Gastrocnemius medialis (tissue), 4 donors: Measurements from ENCODE around the gene ZFAND2B. TPM values are rescaled to one million over a fixed set of nuclear protein-coding genes. Genes with fewer than 3 reads are reported as not detected.
A peak's percentile ranks its signal among the peaks of the same experiment; 100 is the strongest.

Experiments used
- ATAC-seq, 2 donors: fragments of 150-250 bp; one replicate each; pipeline ENCODE4 v1.9.1; 2016
- DNase-seq, 2 donors: peaks; one replicate each; pipeline ENCODE4 v3.0.0-alpha.2; 2019
- H3K27ac ChIP-seq, 4 donors: fragments of 200-600 bp; sonication (generic); 1 replicate in 1 of 4; 2 replicates in 3 of 4; pipeline ENCODE4 v1.5.1; 2016 to 2018; ENCODE audit warnings: mild to moderate bottlenecking in 2 of 4, moderate library complexity in 1 of 4
- H3K27me3 ChIP-seq, 3 donors: fragments of 200-600 bp; sonication (generic) in 2 of 3; 1 replicate in 1 of 3; 2 replicates in 2 of 3; pipeline versions ENCODE4 v1.5.1 to v1.6.0; 2016 to 2019; ENCODE audit warnings: mild to moderate bottlenecking in 1 of 3, moderate library complexity in 1 of 3
- H3K36me3 ChIP-seq, 2 donors: fragments of 200-600 bp; sonication (generic) in 1 of 2; one replicate each; pipeline ENCODE4 v1.5.1; 2017 to 2018
- H3K4me1 ChIP-seq, 2 donors: fragments of 200-600 bp; sonication (generic) in 1 of 2; one replicate each; pipeline ENCODE4 v1.5.1; 2016 to 2017; ENCODE audit warnings: mild to moderate bottlenecking in 2 of 2
- H3K4me3 ChIP-seq, 4 donors: fragments of 200-600 bp; sonication (generic) in 3 of 4; 1 replicate in 1 of 4; 2 replicates in 3 of 4; pipeline ENCODE4 v1.5.1; 2016 to 2019; ENCODE audit warnings: mild to moderate bottlenecking in 2 of 4
- H3K9me3 ChIP-seq, 3 donors: fragments of 200-600 bp; sonication (generic) in 2 of 3; 1 replicate in 1 of 3; 2 replicates in 2 of 3; pipeline ENCODE4 v1.5.1; 2016 to 2019
- POLR2A ChIP-seq, 2 donors: fragments of 450-650 bp; IDR thresholded peaks; one replicate each; pipeline ENCODE4 v1.6.1; 2017; ENCODE audit warnings: antibody characterized with exemption in 2 of 2, mild to moderate bottlenecking in 2 of 2, moderate library complexity in 2 of 2
- in situ Hi-C, 4 donors: fragments of 200-750 bp; cut with MboI; loops; one replicate each; pipeline versions ENCODE4 v1.15.0 to v1.8.0; 2017; ENCODE audit warnings: low sequenced_read_pairs in 4 of 4
- intact Hi-C: fragments of 100-400 bp; cut with DNase I; formaldehyde crosslinking; loops from one replicate; pipeline ENCODE4 v1.15.1; 2023; ENCODE audit warnings: low total_unique reads
- total RNA-seq, 4 donors: library from RNA; depleted of rRNA; stranded (reverse); fragments of >200 nt; gene quantifications; one replicate each; pipeline versions ENCODE4 v1.1.0 to v1.2.3, GENCODE V29; 2016
- TF ChIP-seq, protein P1 (sequence below), 5 experiments: fragments of 450-650 bp in 3 of 5; fragments of 200-600 bp in 2 of 5; sonication (generic) in 2 of 5; IDR thresholded peaks in 4 of 5; conservative IDR thresholded peaks in 1 of 5; 1 replicate in 4 of 5; 2 replicates in 1 of 5; pipeline ENCODE4 v1.5.1; 2016 to 2019; ENCODE audit warnings: antibody characterized with exemption in 5 of 5, mild to moderate bottlenecking in 3 of 5, moderate library complexity in 3 of 5

The ZFAND2B gene
- total RNA-seq, 4 donors from 2014 or later: 33.2 to 60.8 (median 41.2) TPM

DNA sequence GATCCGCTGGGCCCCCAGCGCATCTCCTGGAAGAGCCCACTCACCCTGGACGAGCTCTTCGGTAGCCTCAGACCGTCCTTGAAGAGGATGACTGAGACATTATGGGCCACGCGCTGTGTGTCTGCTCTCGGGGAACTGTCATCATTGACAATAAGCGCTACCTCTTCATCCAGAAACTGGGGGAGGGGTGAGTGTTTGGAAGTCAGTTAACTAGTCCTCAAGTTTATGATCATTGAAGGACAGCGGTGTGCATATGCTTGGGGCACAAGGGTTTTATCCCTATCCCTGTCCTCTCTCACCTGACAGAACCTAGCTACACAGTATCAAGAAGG, 39.3 kb downstream of the ZFAND2B start:
- TF ChIP-seq, protein P1, sequence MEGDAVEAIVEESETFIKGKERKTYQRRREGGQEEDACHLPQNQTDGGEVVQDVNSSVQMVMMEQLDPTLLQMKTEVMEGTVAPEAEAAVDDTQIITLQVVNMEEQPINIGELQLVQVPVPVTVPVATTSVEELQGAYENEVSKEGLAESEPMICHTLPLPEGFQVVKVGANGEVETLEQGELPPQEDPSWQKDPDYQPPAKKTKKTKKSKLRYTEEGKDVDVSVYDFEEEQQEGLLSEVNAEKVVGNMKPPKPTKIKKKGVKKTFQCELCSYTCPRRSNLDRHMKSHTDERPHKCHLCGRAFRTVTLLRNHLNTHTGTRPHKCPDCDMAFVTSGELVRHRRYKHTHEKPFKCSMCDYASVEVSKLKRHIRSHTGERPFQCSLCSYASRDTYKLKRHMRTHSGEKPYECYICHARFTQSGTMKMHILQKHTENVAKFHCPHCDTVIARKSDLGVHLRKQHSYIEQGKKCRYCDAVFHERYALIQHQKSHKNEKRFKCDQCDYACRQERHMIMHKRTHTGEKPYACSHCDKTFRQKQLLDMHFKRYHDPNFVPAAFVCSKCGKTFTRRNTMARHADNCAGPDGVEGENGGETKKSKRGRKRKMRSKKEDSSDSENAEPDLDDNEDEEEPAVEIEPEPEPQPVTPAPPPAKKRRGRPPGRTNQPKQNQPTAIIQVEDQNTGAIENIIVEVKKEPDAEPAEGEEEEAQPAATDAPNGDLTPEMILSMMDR (IDR thresholded peaks at IDR 0.05 in 4 of 5, conservative IDR thresholded peaks at IDR 0.05 in 1 of 5): no peak
- no peak for TF ChIP-seq POLR2A (IDR thresholded peaks at IDR 0.05)
- H3K27me3 ChIP-seq: no peaks in the 10 kb centered on the region
- H3K27ac ChIP-seq: peak overlapping the region; percentile 83 to 99 (median 96)
- peak overlapping the region; percentile 65 to 98 (median 82) for H3K4me3 ChIP-seq
- intact Hi-C loops: loop anchor here (1.0 to 5.0 kb wide), 3 partner anchors 17 to 351 kb away; partner anchors contain the start of genes ANKZF1, ATG9A, CNPPD1 and STK11IP
- peaks cover 0 to 25% of the 10 kb centered on the region in 2 donors for H3K36me3 ChIP-seq
- H3K9me3 ChIP-seq: no peaks in the 10 kb centered on the region
- DNase-seq (no peak), ATAC-seq (peak; percentile 1 to 2)
- in situ Hi-C loops: no loop called here
- H3K4me1 ChIP-seq: peaks cover 48 to 52% of the 10 kb centered on the region in 2 donors

GRCh38 chr2:219246559-219246958, 40.0 kb downstream of the ZFAND2B start:
- Histone ChIP-seq H3K27ac (peak overlapping the region in 3 of 4 donors; percentile 95 to 99 (median 98)), H3K4me3 (no peak overlapping the region), H3K4me1 (peaks cover 55 to 59% of the 10 kb centered on the region in 2 donors), H3K9me3 (no peaks in the 10 kb centered on the region), H3K36me3 (peaks cover 0 to 32% of the 10 kb centered on the region in 2 donors), H3K27me3 (no peaks in the 10 kb centered on the region)
- ATAC-seq (no peak), DNase-seq (no peak)
- no peak for TF ChIP-seq POLR2A (IDR thresholded peaks at IDR 0.05)
- TF ChIP-seq, protein P1 (IDR thresholded peaks at IDR 0.05 in 4 of 5, conservative IDR thresholded peaks at IDR 0.05 in 1 of 5): no peak
- in situ Hi-C loops: no loop called here
- intact Hi-C loops: loop anchor here (5.0 kb wide), 1 partner anchor 351 kb away; the partner anchor contains the start of gene STK11IP

DNA sequence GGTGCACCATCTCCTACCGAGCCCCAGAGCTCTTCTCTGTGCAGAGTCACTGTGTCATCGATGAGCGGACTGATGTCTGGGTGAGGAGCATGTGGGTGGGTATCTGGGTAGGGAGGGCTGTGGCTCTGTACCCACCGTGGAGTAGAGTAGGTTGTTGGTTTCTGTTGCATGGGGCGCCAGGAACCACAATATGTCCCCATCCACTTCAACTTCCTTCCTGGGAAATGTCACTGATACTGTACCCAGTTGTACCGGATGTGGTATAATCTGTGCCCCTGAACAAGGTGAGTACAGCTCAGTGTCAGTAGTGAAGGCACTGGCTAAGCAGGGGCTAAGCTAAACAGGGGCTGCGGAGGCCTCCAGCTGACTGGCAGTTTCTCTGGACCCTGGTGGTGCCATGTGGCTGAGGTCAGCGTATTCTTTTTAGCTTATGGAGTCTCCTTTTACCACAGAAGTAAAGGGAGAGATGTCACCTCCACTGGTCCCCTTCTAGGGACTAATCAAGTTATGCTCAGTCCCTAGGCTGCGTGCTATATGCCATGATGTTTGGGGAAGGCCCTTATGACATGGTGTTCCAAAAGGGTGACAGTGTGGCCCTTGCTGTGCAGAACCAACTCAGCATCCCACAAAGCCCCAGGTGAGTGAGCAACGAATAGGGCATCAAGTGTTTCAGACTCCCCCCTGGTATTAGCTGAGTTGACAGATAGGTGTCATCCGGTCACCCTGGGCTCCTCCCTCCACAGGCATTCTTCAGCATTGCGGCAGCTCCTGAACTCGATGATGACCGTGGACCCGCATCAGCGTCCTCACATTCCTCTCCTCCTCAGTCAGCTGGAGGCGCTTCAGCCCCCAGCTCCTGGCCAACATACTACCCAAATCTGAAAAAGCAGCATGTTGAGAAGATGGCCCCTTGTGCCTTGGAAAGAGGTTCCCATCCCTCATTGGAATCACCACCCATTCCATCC, 41.4 kb downstream of the ZFAND2B start:
- H3K9me3 ChIP-seq: no peaks in the 10 kb centered on the region
- no peak for ATAC-seq
- H3K4me3 ChIP-seq: peak overlapping the region in 1 of 4 donors; percentile 24
- no peak for DNase-seq
- in situ Hi-C loops: no loop called here
- peak overlapping the region; percentile 91 to 99 (median 96) for H3K27ac ChIP-seq
- intact Hi-C loops: loop anchor here (5.0 kb wide), 1 partner anchor 349 kb away; the partner anchor contains the start of gene STK11IP
- peaks cover 66 to 73% of the 10 kb centered on the region in 2 donors for H3K4me1 ChIP-seq
- no peak for TF ChIP-seq POLR2A (IDR thresholded peaks at IDR 0.05)
- TF ChIP-seq, protein P1 (IDR thresholded peaks at IDR 0.05 in 4 of 5, conservative IDR thresholded peaks at IDR 0.05 in 1 of 5): no peak
- peaks cover 0 to 33% of the 10 kb centered on the region in 2 donors for H3K36me3 ChIP-seq
- H3K27me3 ChIP-seq: no peaks in the 10 kb centered on the region

DNA sequence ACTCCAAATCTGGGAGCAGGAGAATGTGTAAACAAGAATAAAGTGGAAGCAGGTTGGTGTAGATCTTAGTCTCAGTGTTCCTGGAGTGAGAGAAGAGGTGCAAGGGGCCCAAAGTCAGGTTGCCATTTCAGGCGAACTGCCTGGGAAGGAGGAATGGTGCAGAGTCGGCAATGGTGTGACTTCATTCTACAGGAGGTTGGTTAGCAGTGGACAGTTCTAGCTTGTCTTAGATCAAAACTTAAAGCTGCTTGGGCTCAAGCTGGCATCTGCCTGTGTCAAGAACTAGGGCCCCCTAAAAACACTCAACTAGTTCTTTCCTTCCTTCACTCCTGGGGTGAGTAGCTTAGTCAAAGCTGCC, 42.2 kb downstream of the ZFAND2B start:
- ATAC-seq (no peak), DNase-seq (no peak)
- Histone ChIP-seq H3K27me3 (no peaks in the 10 kb centered on the region), H3K36me3 (peaks cover 0 to 33% of the 10 kb centered on the region in 2 donors), H3K9me3 (no peaks in the 10 kb centered on the region), H3K27ac (peak overlapping the region; percentile 91 to 99 (median 96)), H3K4me1 (peaks cover 66 to 79% of the 10 kb centered on the region in 2 donors), H3K4me3 (peak overlapping the region in 3 of 4 donors; percentile 7 to 37 (median 24))
- in situ Hi-C loops: no loop called here
- TF ChIP-seq POLR2A (IDR thresholded peaks at IDR 0.05): no peak
- TF ChIP-seq, protein P1 (IDR thresholded peaks at IDR 0.05 in 4 of 5, conservative IDR thresholded peaks at IDR 0.05 in 1 of 5): no peak
- intact Hi-C loops: loop anchor here (5.0 kb wide), 1 partner anchor 348 kb away; the partner anchor contains the start of gene STK11IP
